Gastrocnemius medialis (tissue), 4 donors: ENCODE results near the gene PRSS57.

ENCODE experiments used
- CTCF ChIP-seq, 5 experiments: fragments of 450-650 bp in 3 of 5; fragments of 200-600 bp in 2 of 5; sonication (generic) in 2 of 5; IDR thresholded peaks in 4 of 5; conservative IDR thresholded peaks in 1 of 5; 1 replicate in 4 of 5; 2 replicates in 1 of 5; pipeline ENCODE4 v1.5.1; 2016 to 2019; ENCODE audit warnings: antibody characterized with exemption in 5 of 5, mild to moderate bottlenecking in 3 of 5, moderate library complexity in 3 of 5
- POLR2A ChIP-seq, 2 donors: fragments of 450-650 bp; IDR thresholded peaks; one replicate each; pipeline ENCODE4 v1.6.1; 2017; ENCODE audit warnings: antibody characterized with exemption in 2 of 2, mild to moderate bottlenecking in 2 of 2, moderate library complexity in 2 of 2

GRCh38 chr19:640161-640558 is 55.1 kb downstream of the PRSS57 start:
- TF ChIP-seq POLR2A (IDR thresholded peaks at IDR 0.05) = no peak
- TF ChIP-seq CTCF (IDR thresholded peaks at IDR 0.05 in 4 of 5, conservative IDR thresholded peaks at IDR 0.05 in 1 of 5) = no peak
